Measurements from ENCODE around the gene TRIM23.

GRCh38 chr5:65546141-65546540, 78.0 kb downstream of the TRIM23 start:
- TF ChIP-seq CTCF (IDR thresholded peaks at IDR 0.05; ENCODE audit: low read depth, low read length, poor library complexity, severe bottlenecking) (no peak), EZH2phosphoT487 (IDR thresholded peaks at IDR 0.05; ENCODE audit: borderline replicate concordance, low read length) (no peak)

All from DOHH2 (cell line).